Psoas muscle (tissue), 8 donors: ENCODE results near the gene VENTX. TPM values are rescaled to one million over a fixed set of nuclear protein-coding genes. Genes with fewer than 3 reads are reported as not detected.
A peak's percentile ranks its signal among the peaks of the same experiment; 100 is the strongest.
"Not testable (repeated sequence)": the region's sequence is repeated elsewhere in the genome, so short reads cannot be mapped to it uniquely, and the experiment has no call there.

ENCODE experiments used
- ATAC-seq, 4 donors: fragments of 200-7000 bp; cut with Tn5 transposase; one replicate each; pipeline ENCODE4 v1.9.1; 2020; ENCODE audit warnings: moderate library complexity in 3 of 4, mild to moderate bottlenecking in 2 of 4
- DNase-seq, 2 donors: peaks; one replicate each; pipeline ENCODE4 v3.0.0-alpha.2; 2020
- H3K27ac ChIP-seq: fragments of 200-600 bp; one replicate; pipeline ENCODE4 v1.8.0; 2022
- H3K27me3 ChIP-seq, 3 donors: fragments of 200-600 bp in 1 of 3; one replicate each; pipeline versions ENCODE4 v1.6.1 to v1.8.0; 2013 to 2022; ENCODE audit warnings: low read length in 2 of 3, mild to moderate bottlenecking in 2 of 3, moderate library complexity in 1 of 3; ENCODE audit not compliant: insufficient read depth in 3 of 3
- H3K36me3 ChIP-seq, 2 donors: fragments of 200-600 bp in 1 of 2; one replicate each; pipeline versions ENCODE4 v1.6.1 to v1.8.0; 2013 to 2022; ENCODE audit warnings: low read depth in 1 of 2, mild to moderate bottlenecking in 1 of 2, moderate library complexity in 1 of 2; ENCODE audit not compliant: insufficient read depth in 1 of 2
- H3K4me1 ChIP-seq: fragments of 200-600 bp; one replicate; pipeline ENCODE4 v1.8.0; 2022
- H3K4me3 ChIP-seq: fragments of 200-600 bp; one replicate; pipeline ENCODE4 v1.8.0; 2022; ENCODE audit warnings: mild to moderate bottlenecking
- H3K9me3 ChIP-seq: fragments of 200-600 bp; one replicate; pipeline ENCODE4 v1.8.0; 2022
- CTCF ChIP-seq: fragments of 200-600 bp; IDR thresholded peaks from one replicate; pipeline ENCODE4 v1.8.0; 2022; ENCODE audit warnings: antibody characterized with exemption
- WGBS, 3 donors: extraction: QIAGEN DNeasy Blood & Tissue Kit; methylation state at CpG; one replicate each; pipeline versions ENCODE4 v1.1.6 to v1.1.7; 2013; 5-methylcytosine and 5-hydroxymethylcytosine counted together
- intact Hi-C, 2 donors: fragments of 100-400 bp; cut with DNase I; formaldehyde crosslinking; loops; one replicate each; pipeline versions ENCODE4 v1.11.0 to v1.14.2; 2022
- polyA plus RNA-seq, 3 donors: library from polyadenylated mRNA; stranded (reverse); fragments of 200-250 nt; gene quantifications; one replicate each; pipeline ENCODE4 v1.2.3, GENCODE V29; 2013
- total RNA-seq, 4 donors: library from RNA; stranded (reverse); fragmentation: NEBNext Ultra II Directional in 2 of 4; extraction: Animal tissue kit (Norgen Biotek cat#: 25700) in 2 of 4; gene quantifications; one replicate each; pipeline versions ENCODE4 v1.2.1 to v1.2.4, GENCODE V29; 2021 to 2023
- donor health status: healthy with polysubstance abuse.
- donor health status: DM: no; HTN: no; CAD: no; lungs with moderate emphysema.
- donor health status: Bipolar disorder and iron deficiency.
- donor health status: healthy.
- donor health status: DM: yes; HTN: yes; CAD: no.
- donor health status: DM: no; HTN: no; CAD: no.
- donor health status: DM: no; HTN: no; CAD: no.
- donor health status: DM: yes; HTN: yes; CAD: no.

Gene VENTX
- total and polyA plus RNA-seq, 7 donors, result 0.03 to 0.34 (median 0.24) TPM

GRCh38 chr10:133262696-133263095 lies 25.0 kb downstream of the VENTX start:
- ATAC-seq, result no peak
- intact Hi-C loops, result no loop called here
- WGBS, 3 donors, result 81 to 89% (median 82%) methylated on average over 12 to 14 of the region's 14 CpGs

GRCh38 chr10:133263674-133264073 lies 26.0 kb downstream of the VENTX start:
- Histone ChIP-seq H3K27me3 (no peaks in the 10 kb centered on the region), H3K36me3 (no peaks in the 10 kb centered on the region), H3K4me1 (peaks cover 6% of the 10 kb centered on the region), H3K4me3 (no peak overlapping the region), H3K9me3 (no peaks in the 10 kb centered on the region), H3K27ac (no peak overlapping the region)
- no peak for ATAC-seq
- DNase-seq, result no peak
- TF ChIP-seq CTCF, result no peak
- WGBS, 3 donors, result 79 to 85% (median 81%) methylated on average over 8 to 10 of the region's 10 CpGs
- intact Hi-C loops, result no loop called here

More at GRCh38 chr10:133262696-133263095, 25.0 kb downstream of the VENTX start:
- DNase-seq, result no peak
- Histone ChIP-seq H3K27me3 (no peaks in the 10 kb centered on the region), H3K36me3 (no peaks in the 10 kb centered on the region), H3K4me3 (peak overlapping the region; percentile 90), H3K27ac (no peak overlapping the region), H3K4me1 (peaks cover 10% of the 10 kb centered on the region), H3K9me3 (no peaks in the 10 kb centered on the region)
- TF ChIP-seq CTCF, result no peak

GRCh38 chr10:133264461-133264860 lies 26.8 kb downstream of the VENTX start:
- WGBS, 3 donors, result 75 to 85% (median 79%) methylated on average over 9 of the region's 9 CpGs
- Histone ChIP-seq H3K27me3 (no peaks in the 10 kb centered on the region), H3K9me3 (no peaks in the 10 kb centered on the region), H3K36me3 (no peaks in the 10 kb centered on the region), H3K4me1 (peaks cover 6% of the 10 kb centered on the region), H3K4me3 (no peak overlapping the region), H3K27ac (no peak overlapping the region)
- TF ChIP-seq CTCF, result no peak
- intact Hi-C loops, result no loop called here
- DNase-seq (no peak), ATAC-seq (no peak)

GRCh38 chr10:133265052-133265451 lies 27.4 kb downstream of the VENTX start:
- H3K9me3 ChIP-seq, H3K4me3 ChIP-seq, H3K4me1 ChIP-seq, H3K27ac ChIP-seq, H3K27me3 ChIP-seq, ATAC-seq, intact Hi-C loops, DNase-seq, H3K36me3 ChIP-seq: not testable (repeated sequence)
- WGBS, 3 donors, result 87 to 94% (median 91%) methylated on average over 10 of the region's 10 CpGs

GRCh38 chr10:133266056-133266795 lies 28.6 kb downstream of the VENTX start:
- intact Hi-C loops, result no loop called here
- Histone ChIP-seq H3K36me3 (no peaks in the 10 kb centered on the region), H3K4me3 (no peak overlapping the region), H3K9me3 (no peaks in the 10 kb centered on the region), H3K27ac (no peak overlapping the region), H3K4me1 (peaks cover 6% of the 10 kb centered on the region), H3K27me3 (no peaks in the 10 kb centered on the region)
- 83 to 86% (median 85%) methylated on average over 21 of the region's 21 CpGs for WGBS, 3 donors
- no peak for TF ChIP-seq CTCF
- ATAC-seq (no peak), DNase-seq (no peak)
